ENCODE results near the gene CEP112.
"Not testable (repeated sequence)": the region's sequence is repeated elsewhere in the genome, so short reads cannot be mapped to it uniquely, and the experiment has no call there.

The CEP112 gene

GRCh38 chr17:65712383-65713267 is 479.3 kb downstream of the CEP112 start:
- no peak for DNase-seq

- DNase-seq, result peak in 1 of 5 donors; percentile 28
Observed at GRCh38 chr17:65711671-65712276, 480.2 kb downstream of the CEP112 start.

- DNase-seq, result no peak
Observed at GRCh38 chr17:65707780-65708179, 484.2 kb downstream of the CEP112 start.

- DNase-seq, result no peak
Observed at GRCh38 chr17:65704731-65705130, 487.2 kb downstream of the CEP112 start.

GRCh38 chr17:65703891-65704290 is 488.0 kb downstream of the CEP112 start:
- DNase-seq, result no peak

- DNase-seq, result no peak
Observed at GRCh38 chr17:65699459-65699858, 492.5 kb downstream of the CEP112 start.

GRCh38 chr17:65698381-65699061 is 493.4 kb downstream of the CEP112 start:
- no peak for DNase-seq

- DNase-seq, result no peak
Observed at GRCh38 chr17:65697661-65698060, 494.3 kb downstream of the CEP112 start.

- no peak for DNase-seq
Observed at GRCh38 chr17:65696739-65697394, 495.1 kb downstream of the CEP112 start.

- DNase-seq, result no peak
Observed at GRCh38 chr17:65694601-65695000, 497.3 kb downstream of the CEP112 start.

- no peak for DNase-seq
Observed at GRCh38 chr17:65690626-65691310, 501.2 kb downstream of the CEP112 start.

- no peak for DNase-seq
Observed at GRCh38 chr17:65688307-65688706, 503.6 kb downstream of the CEP112 start.

GRCh38 chr17:65685110-65685509 is 506.8 kb downstream of the CEP112 start:
- no peak for DNase-seq

GRCh38 chr17:65684631-65685030 is 507.3 kb downstream of the CEP112 start:
- no peak for DNase-seq

- DNase-seq, result no peak
Observed at GRCh38 chr17:65683428-65683827, 508.5 kb downstream of the CEP112 start.

GRCh38 chr17:65681763-65682162 is 510.2 kb downstream of the CEP112 start:
- not testable (repeated sequence) for DNase-seq

GRCh38 chr17:65679165-65679845 is 512.6 kb downstream of the CEP112 start:
- DNase-seq, result no peak

GRCh38 chr17:65678546-65678945 is 513.4 kb downstream of the CEP112 start:
- DNase-seq, result no peak

GRCh38 chr17:65677932-65678331 is 514.0 kb downstream of the CEP112 start:
- DNase-seq, result no peak

GRCh38 chr17:65674246-65675045 is 517.5 kb downstream of the CEP112 start:
- DNase-seq, result no peak
